HepG2 (cell line): ENCODE results near the gene TBC1D5. TPM values are rescaled to one million over a fixed set of nuclear protein-coding genes. Genes with fewer than 3 reads are reported as not detected.

Source experiments
- ATAC-seq: fragments of 200-7000 bp; cut with Tn5 transposase; 3 replicates; pipeline ENCODE4 v1.9.1; 2020; ENCODE audit warnings: mild to moderate bottlenecking, moderate library complexity
- BruUV-seq: library from RNA; stranded (reverse); fragments of 400-500 nt; replicated peaks from 2 replicates; lab custom pipeline; 2021; lab: Mats Ljungman, UMichigan
- CTCF ChIA-PET: fragments of 300-600 bp; formaldehyde crosslinking; extraction: SDS; loops from one replicate; lab custom pipeline; 2021; ENCODE audit warnings: low total read pairs, inconsistent platforms, low intra/inter-chr PET ratio; lab: Yijun Ruan, JAX
- POLR2A ChIA-PET: fragments of 350-600 bp; sonication (Branson Sonifier 250); formaldehyde crosslinking; loops from one replicate; lab custom pipeline; 2020; ENCODE audit warnings: antibody characterized with exemption, inconsistent platforms; lab: Yijun Ruan, JAX
- DNase-seq: peaks from one replicate; pipeline ENCODE4 v3.0.0-alpha.2; 2015; ENCODE audit warnings: low spot score
- FAIRE-seq: peaks from 3 replicates; lab custom pipeline; 2011; peaks lifted over from hg19 to GRCh38; lab: Jason Lieb, UNC
- H2AFZ ChIP-seq: one replicate; pipeline ENCODE4 v1.6.1; 2011; ENCODE audit warnings: low read length, inconsistent platforms
- H3K27ac ChIP-seq: fragments of 300-600 bp; 3 replicates; pipeline ENCODE4 v1.8.0; 2011; ENCODE audit warnings: mixed run types, mild to moderate bottlenecking, mixed read lengths, low read length, inconsistent platforms; ENCODE audit not compliant: insufficient read depth; ENCODE audit errors: extremely low read length
- H3K27me3 ChIP-seq, 2 experiments: fragments of 200-600 bp in 1 of 2; 2 replicates in 1 of 2; 3 replicates in 1 of 2; pipeline versions ENCODE4 v1.6.0 to v1.8.0; 2011; ENCODE audit warnings: low read length in 2 of 2, mild to moderate bottlenecking in 2 of 2, moderate library complexity in 2 of 2, inconsistent platforms in 1 of 2; ENCODE audit not compliant: insufficient read depth in 2 of 2, control insufficient read depth in 1 of 2
- H3K36me3 ChIP-seq, 2 experiments: fragments of 200-600 bp in 1 of 2; replicated peaks in 1 of 2; 2 replicates in 1 of 2; 3 replicates in 1 of 2; pipeline versions ENCODE4 v1.5.1 to v1.8.0; 2011; ENCODE audit warnings: low read length in 2 of 2, inconsistent platforms in 1 of 2; ENCODE audit not compliant: insufficient read depth in 2 of 2, control insufficient read depth in 1 of 2
- H3K4me1 ChIP-seq: 2 replicates; pipeline ENCODE4 v1.5.1; 2012; ENCODE audit warnings: low read length, inconsistent platforms; ENCODE audit not compliant: insufficient read depth
- H3K4me2 ChIP-seq: 2 replicates; pipeline ENCODE4 v1.6.0; 2011; ENCODE audit warnings: low read depth, low read length, inconsistent platforms
- H3K4me3 ChIP-seq, 3 experiments: fragments of 200-600 bp in 1 of 3; sonication (generic), shearing (Covaris generic) in 1 of 3; replicated peaks in 1 of 3; 2 replicates each; pipeline ENCODE4 v1.5.1; 2011 to 2016; ENCODE audit warnings: low read length in 3 of 3, inconsistent platforms in 2 of 3, low read depth in 2 of 3, mild to moderate bottlenecking in 2 of 3, control low read depth in 1 of 3, mixed read lengths in 1 of 3; ENCODE audit not compliant: insufficient read depth in 1 of 3
- H3K79me2 ChIP-seq: one replicate; pipeline ENCODE4 v1.6.1; 2011; ENCODE audit warnings: low read length, inconsistent platforms; ENCODE audit not compliant: insufficient read depth
- H3K9ac ChIP-seq: 2 replicates; pipeline ENCODE4 v1.6.0; 2011; ENCODE audit warnings: mild to moderate bottlenecking, low read depth, low read length, inconsistent platforms; ENCODE audit not compliant: insufficient read depth
- H3K9me3 ChIP-seq: 2 replicates; pipeline ENCODE4 v1.5.1; 2012; ENCODE audit warnings: mild to moderate bottlenecking, low read length
- H4K20me1 ChIP-seq: 2 replicates; pipeline ENCODE4 v1.6.0; 2011; ENCODE audit warnings: inconsistent platforms, mild to moderate bottlenecking, low read length, moderate library complexity; ENCODE audit not compliant: insufficient read depth
- CREB1 ChIP-seq, 2 experiments: fragments of 450-650 bp in 1 of 2; IDR thresholded peaks; 2 replicates each; pipeline ENCODE4 v1.6.1; 2016 to 2017; ENCODE audit warnings: control low read depth in 1 of 2, mild to moderate bottlenecking in 1 of 2, missing compliant biosample characterization in 1 of 2, missing genetic modification characterization in 1 of 2
- ELF3 ChIP-seq: IDR thresholded peaks from 2 replicates; pipeline ENCODE4 v1.6.1; 2016; ENCODE audit warnings: missing genetic modification reagents, missing compliant biosample characterization
- JDP2 ChIP-seq: sonication (generic); formaldehyde crosslinking; IDR thresholded peaks from 2 replicates; pipeline ENCODE4 v1.8.1; 2022; ENCODE audit warnings: missing genetic modification reagents, borderline replicate concordance
- MAFK ChIP-seq, 2 experiments: IDR thresholded peaks in 1 of 2; conservative IDR thresholded peaks in 1 of 2; 2 replicates each; pipeline ENCODE4 v1.6.1; 2011; ENCODE audit warnings: improper control_type of control experiment in 2 of 2, low read length in 2 of 2
- SRSF4 ChIP-seq: fragments of 200-400 bp; formaldehyde crosslinking; IDR thresholded peaks from one replicate; pipeline ENCODE4 v1.6.1; 2018; ENCODE audit warnings: mild to moderate bottlenecking, low read depth, low read length, moderate library complexity; ENCODE audit not compliant: poor library complexity, severe bottlenecking
- ZNF12 ChIP-seq: sonication (generic); formaldehyde crosslinking; IDR thresholded peaks from 2 replicates; pipeline ENCODE4 v1.5.0; 2020; ENCODE audit warnings: missing genetic modification reagents
- ZNF232 ChIP-seq: sonication (generic); formaldehyde crosslinking; IDR thresholded peaks from 2 replicates; pipeline ENCODE4 v1.4.0; 2020; ENCODE audit warnings: missing genetic modification reagents, borderline replicate concordance
- WGBS: methylation state at CpG from one replicate; pipeline ENCODE4 v1.1.6; 2017; ENCODE audit warnings: low lambda C conversion rate; 5-methylcytosine and 5-hydroxymethylcytosine counted together
- in situ Hi-C: cut with HindIII; loops from 2 replicates; pipeline ENCODE4 v1.10.0; 2017; ENCODE audit warnings: low pct_unique_long_range_greater_than_20kb; ENCODE audit not compliant: extremely low pct_ligation_motif_present
- intact Hi-C: fragments of 100-400 bp; cut with micrococcal nuclease; formaldehyde crosslinking; loops from one replicate; pipeline ENCODE4 v1.10.0; 2022; ENCODE audit not compliant: unreplicated experiment
- polyA plus RNA-seq, 8 experiments: library from polyadenylated mRNA; depleted of rRNA in 3 of 8; stranded (reverse) in 7 of 8; unstranded in 1 of 8; fragments of >200 nt; fragmentation: Illumina TruSeq in 4 of 8; extraction: Trizol in 4 of 8; gene quantifications; 2 replicates each; pipeline versions ENCODE4 v1.2.1 to v1.2.3, GENCODE V29; 2011 to 2016; ENCODE audit warnings: low read depth in 4 of 8, missing spikeins in 1 of 8, mixed read lengths in 1 of 8; ENCODE audit not compliant: insufficient read depth in 1 of 8
- total RNA-seq, 5 experiments: library from RNA; depleted of rRNA; stranded (reverse); fragments of >200 nt; fragmentation: Illumina TruSeq; extraction: Trizol; gene quantifications; 2 replicates each; pipeline ENCODE4 v1.2.3, GENCODE V29; 2016; ENCODE audit warnings: low read depth in 1 of 5
- TF ChIP-seq, protein P1 (sequence below): sonication (generic); formaldehyde crosslinking; IDR thresholded peaks from 2 replicates; pipeline ENCODE4 v1.9.0; 2021; ENCODE audit warnings: missing genetic modification reagents, mild to moderate bottlenecking, borderline replicate concordance
- TF ChIP-seq, protein P2 (sequence below): sonication (generic); formaldehyde crosslinking; IDR thresholded peaks from 2 replicates; pipeline ENCODE4 v1.5.0; 2020; ENCODE audit warnings: mild to moderate bottlenecking, missing genetic modification reagents, borderline replicate concordance
- TF ChIP-seq, protein P3 (sequence below): sonication (generic); formaldehyde crosslinking; IDR thresholded peaks from 2 replicates; pipeline ENCODE4 v1.8.1; 2023; ENCODE audit warnings: missing genetic modification reagents, inconsistent platforms, borderline replicate concordance

The TBC1D5 gene
- total and polyA plus RNA-seq, 2 of the 13 experiments (the other 11 are each of a cell fraction or from before 2014, with no cell fraction given): 19.2 to 33.3 TPM

DNA sequence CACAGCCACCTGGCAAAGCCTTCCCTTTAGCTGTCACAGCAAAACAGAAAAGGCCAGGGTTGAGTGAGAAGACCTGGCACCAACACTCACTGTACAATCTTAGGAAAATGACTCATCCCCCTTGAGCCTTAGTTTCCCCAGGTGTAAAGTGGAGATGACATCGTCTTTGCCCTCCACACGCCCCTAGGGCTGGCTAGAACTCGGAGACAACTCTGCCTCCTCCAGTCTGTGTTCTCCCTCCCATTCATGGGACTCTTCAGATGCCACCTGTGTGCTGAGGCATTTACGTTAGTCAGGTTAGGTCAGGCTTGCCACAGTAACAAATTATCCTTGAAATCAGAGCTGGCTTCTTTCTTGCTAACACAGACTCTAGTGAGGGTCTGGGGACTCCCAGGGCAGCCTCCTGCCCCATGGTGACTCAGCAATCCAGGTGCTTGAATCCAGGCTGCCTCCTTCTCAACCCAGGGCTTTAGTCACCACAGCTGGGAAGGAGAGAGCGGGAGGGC, 605.1 kb downstream of the TBC1D5 start:
- Histone ChIP-seq H3K9ac (no peak overlapping the region), H3K36me3 (no peaks in the 10 kb centered on the region), H3K27me3 (peaks cover 1 to 38% of the 10 kb centered on the region in 2 experiments; a peak in 2 of 5 replicates), H2AFZ (no peak overlapping the region), H3K4me2 (no peak overlapping the region), H3K79me2 (no peaks in the 10 kb centered on the region), H3K27ac (no peak overlapping the region), H4K20me1 (no peaks in the 10 kb centered on the region), H3K4me3 (no peak overlapping the region), H3K9me3 (no peaks in the 10 kb centered on the region), H3K4me1 (no peaks in the 10 kb centered on the region)
- ChIA-PET POLR2A (no interaction called here), CTCF (no interaction called here)
- no peak for DNase-seq
- BruUV-seq: no TSS peak
- 3% methylated on average over 4 of the region's 5 CpGs for WGBS
- FAIRE-seq: no peak
- TF ChIP-seq ELF3 (CRISPR knock-in tag): no peak
- peak; percentile 94 for TF ChIP-seq ZNF12 (CRISPR knock-in tag)
- in situ Hi-C loops (no loop called here), intact Hi-C loops (no loop called here)
- ATAC-seq: no peak

- no peak overlapping the region for H3K27ac ChIP-seq
- in situ Hi-C loops: no loop called here
- no peaks in the 10 kb centered on the region for H3K4me1 ChIP-seq
- H3K4me2 ChIP-seq: no peak overlapping the region
- no peak overlapping the region for H3K4me3 ChIP-seq
- H3K9me3 ChIP-seq: no peaks in the 10 kb centered on the region
- ATAC-seq (no peak), DNase-seq (no peak), FAIRE-seq (no peak)
- no peaks in the 10 kb centered on the region for H4K20me1 ChIP-seq
- ChIA-PET CTCF (no interaction called here), POLR2A (no interaction called here)
- H2AFZ ChIP-seq: no peak overlapping the region
- BruUV-seq: no TSS peak
- intact Hi-C loops: no loop called here
- H3K79me2 ChIP-seq: no peaks in the 10 kb centered on the region
- no peaks in the 10 kb centered on the region for H3K36me3 ChIP-seq
- H3K27me3 ChIP-seq: peaks cover 1 to 32% of the 10 kb centered on the region in 2 experiments; a peak in 2 of 5 replicates
- no peak overlapping the region for H3K9ac ChIP-seq
- 47% methylated on average over 9 of the region's 11 CpGs for WGBS
- TF ChIP-seq MAFK (conservative IDR thresholded peaks at IDR 0.05 in 1 of 2, IDR thresholded peaks at IDR 0.05 in 1 of 2; ENCODE audit: low read length in 2 of 2) (no peak), ZNF232 (CRISPR knock-in tag) (no peak), JDP2 (CRISPR knock-in tag) (no peak), SRSF4 (no peak), CREB1 (IDR thresholded peaks at IDR 0.05) (no peak), CREB1 (CRISPR knock-in tag; IDR thresholded peaks at IDR 0.05) (no peak)
- TF ChIP-seq, protein P1, sequence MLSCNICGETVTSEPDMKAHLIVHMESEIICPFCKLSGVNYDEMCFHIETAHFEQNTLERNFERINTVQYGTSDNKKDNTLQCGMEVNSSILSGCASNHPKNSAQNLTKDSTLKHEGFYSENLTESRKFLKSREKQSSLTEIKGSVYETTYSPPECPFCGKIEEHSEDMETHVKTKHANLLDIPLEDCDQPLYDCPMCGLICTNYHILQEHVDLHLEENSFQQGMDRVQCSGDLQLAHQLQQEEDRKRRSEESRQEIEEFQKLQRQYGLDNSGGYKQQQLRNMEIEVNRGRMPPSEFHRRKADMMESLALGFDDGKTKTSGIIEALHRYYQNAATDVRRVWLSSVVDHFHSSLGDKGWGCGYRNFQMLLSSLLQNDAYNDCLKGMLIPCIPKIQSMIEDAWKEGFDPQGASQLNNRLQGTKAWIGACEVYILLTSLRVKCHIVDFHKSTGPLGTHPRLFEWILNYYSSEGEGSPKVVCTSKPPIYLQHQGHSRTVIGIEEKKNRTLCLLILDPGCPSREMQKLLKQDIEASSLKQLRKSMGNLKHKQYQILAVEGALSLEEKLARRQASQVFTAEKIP: no peak
- TF ChIP-seq, protein P2, sequence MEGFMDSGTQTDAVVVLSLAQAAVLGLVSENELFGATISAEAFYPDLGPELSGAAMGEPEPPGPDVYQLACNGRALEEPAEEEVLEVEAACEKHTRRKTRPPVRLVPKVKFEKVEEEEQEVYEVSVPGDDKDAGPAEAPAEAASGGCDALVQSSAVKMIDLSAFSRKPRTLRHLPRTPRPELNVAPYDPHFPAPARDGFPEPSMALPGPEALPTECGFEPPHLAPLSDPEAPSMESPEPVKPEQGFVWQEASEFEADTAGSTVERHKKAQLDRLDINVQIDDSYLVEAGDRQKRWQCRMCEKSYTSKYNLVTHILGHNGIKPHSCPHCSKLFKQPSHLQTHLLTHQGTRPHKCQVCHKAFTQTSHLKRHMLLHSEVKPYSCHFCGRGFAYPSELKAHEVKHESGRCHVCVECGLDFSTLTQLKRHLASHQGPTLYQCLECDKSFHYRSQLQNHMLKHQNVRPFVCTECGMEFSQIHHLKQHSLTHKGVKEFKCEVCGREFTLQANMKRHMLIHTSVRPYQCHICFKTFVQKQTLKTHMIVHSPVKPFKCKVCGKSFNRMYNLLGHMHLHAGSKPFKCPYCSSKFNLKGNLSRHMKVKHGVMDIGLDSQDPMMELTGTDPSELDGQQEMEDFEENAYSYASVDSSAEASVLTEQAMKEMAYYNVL: no peak
- TF ChIP-seq, protein P3, sequence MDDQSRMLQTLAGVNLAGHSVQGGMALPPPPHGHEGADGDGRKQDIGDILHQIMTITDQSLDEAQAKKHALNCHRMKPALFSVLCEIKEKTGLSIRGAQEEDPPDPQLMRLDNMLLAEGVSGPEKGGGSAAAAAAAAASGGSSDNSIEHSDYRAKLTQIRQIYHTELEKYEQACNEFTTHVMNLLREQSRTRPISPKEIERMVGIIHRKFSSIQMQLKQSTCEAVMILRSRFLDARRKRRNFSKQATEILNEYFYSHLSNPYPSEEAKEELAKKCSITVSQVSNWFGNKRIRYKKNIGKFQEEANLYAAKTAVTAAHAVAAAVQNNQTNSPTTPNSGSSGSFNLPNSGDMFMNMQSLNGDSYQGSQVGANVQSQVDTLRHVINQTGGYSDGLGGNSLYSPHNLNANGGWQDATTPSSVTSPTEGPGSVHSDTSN (CRISPR knock-in tag): no peak
Measured at GRCh38 chr3:17136136-17136721, 606.2 kb downstream of the TBC1D5 start.
